ENCODE measurements around the gene TCF12. TPM values are rescaled to one million over a fixed set of nuclear protein-coding genes. Genes with fewer than 3 reads are reported as not detected.
"Not testable (repeated sequence)": the region's sequence is repeated elsewhere in the genome, so short reads cannot be mapped to it uniquely, and the experiment has no call there.

TCF12 gene
- polyA plus RNA-seq, 4 donors: 15.4 to 62.0 (median 18.5) TPM

DNA sequence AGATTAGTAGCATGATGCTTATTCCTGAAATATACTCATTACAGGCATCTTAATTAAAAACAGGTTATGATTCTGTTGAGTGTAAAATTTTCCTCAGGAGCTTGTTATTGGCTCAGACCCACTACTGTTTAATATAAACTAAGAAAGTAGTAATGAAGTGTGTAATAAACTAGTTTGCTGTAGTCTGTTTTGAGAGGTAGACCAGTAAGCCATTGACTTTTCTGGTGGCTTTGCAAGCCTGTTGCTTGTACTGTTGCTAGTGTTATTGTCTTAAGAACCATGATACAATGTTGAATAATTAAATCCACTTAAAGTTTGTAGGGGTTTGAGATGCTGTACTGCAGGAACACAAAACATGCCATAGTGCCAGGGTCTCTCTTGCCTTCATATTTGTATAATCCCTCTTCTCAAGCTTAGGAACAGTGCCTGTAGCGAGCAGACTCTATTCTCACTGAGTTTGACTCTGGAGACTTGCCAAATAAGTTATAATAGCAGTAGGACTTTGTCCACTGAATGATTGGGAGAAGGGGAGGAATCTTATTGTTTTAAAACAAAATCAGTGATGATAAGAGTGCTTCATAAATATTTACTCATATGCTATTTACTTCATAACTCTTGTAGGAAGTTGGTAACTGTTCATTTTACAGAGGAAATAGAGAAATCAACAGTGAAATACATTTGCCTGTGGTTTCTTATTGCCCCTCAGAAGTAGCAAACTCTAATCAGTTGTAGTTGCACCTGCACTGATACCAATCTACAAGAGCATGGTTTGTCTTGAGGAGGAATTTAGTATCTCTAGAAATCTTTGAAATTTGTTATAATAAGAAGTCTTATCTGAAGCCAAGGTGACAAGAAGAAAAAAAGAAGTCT, 13.4 kb downstream of the TCF12 start:
- FAIRE-seq: no peak
- H3K27me3 ChIP-seq (ENCODE audit: control insufficient read depth in 3 of 3, insufficient read depth in 3 of 3, low read length in 3 of 3): no peaks in the 10 kb centered on the region
- peaks cover 9 to 37% (median 19%) of the 10 kb centered on the region in 3 donors for H3K4me1 ChIP-seq (ENCODE audit: control insufficient read depth in 3 of 3, insufficient read depth in 2 of 3, low read depth in 1 of 3, low read length in 2 of 3)
- H3K9me3 ChIP-seq (ENCODE audit: control insufficient read depth in 2 of 2, insufficient read depth in 1 of 2, low read depth in 1 of 2, low read length in 1 of 2): peaks cover 0 to 3% of the 10 kb centered on the region in 2 donors
- peaks cover 0 to 3% (median 3%) of the 10 kb centered on the region in 3 donors for H3K36me3 ChIP-seq (ENCODE audit: control insufficient read depth in 3 of 3, insufficient read depth in 2 of 3, low read depth in 1 of 3, low read length in 3 of 3)
- DNase-seq: peak; percentile 57 to 73
- 16 to 36% (median 29%) methylated on average over 1 of the region's 1 CpG for WGBS, 3 donors
- H3K27ac ChIP-seq (ENCODE audit: low read depth in 1 of 3, low read length in 2 of 3): peak overlapping the region in 1 of 3 donors; percentile 58
- H3K4me3 ChIP-seq (ENCODE audit: low read depth in 1 of 3, low read length in 3 of 3): no peak overlapping the region

DNA sequence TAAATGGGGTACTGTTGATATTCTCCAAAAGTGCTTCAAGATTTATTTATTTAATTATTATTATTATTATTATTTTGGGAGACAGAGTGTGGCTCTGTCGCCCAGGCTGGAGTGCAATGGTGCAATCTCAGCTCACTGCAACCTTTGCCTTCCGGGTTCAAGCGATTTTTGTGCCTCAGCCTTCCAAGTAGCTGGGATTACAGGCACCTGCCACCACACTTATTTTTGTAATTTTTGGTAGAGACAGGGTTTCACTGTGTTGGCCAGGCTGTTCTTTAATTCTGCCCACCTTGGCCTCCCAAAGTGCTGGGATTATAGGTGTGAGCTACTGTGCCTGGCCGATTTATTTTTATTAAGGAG, 14.0 kb downstream of the TCF12 start:
- FAIRE-seq; DNase-seq; H3K4me3 ChIP-seq (ENCODE audit: low read depth in 1 of 3, low read length in 3 of 3); H3K36me3 ChIP-seq (ENCODE audit: control insufficient read depth in 3 of 3, insufficient read depth in 2 of 3, low read depth in 1 of 3, low read length in 3 of 3); H3K27me3 ChIP-seq (ENCODE audit: control insufficient read depth in 3 of 3, insufficient read depth in 3 of 3, low read length in 3 of 3); H3K27ac ChIP-seq (ENCODE audit: low read depth in 1 of 3, low read length in 2 of 3); H3K9me3 ChIP-seq (ENCODE audit: control insufficient read depth in 2 of 2, insufficient read depth in 1 of 2, low read depth in 1 of 2, low read length in 1 of 2): not testable (repeated sequence)
- peaks cover 9 to 37% (median 19%) of the 10 kb centered on the region in 3 donors for H3K4me1 ChIP-seq (ENCODE audit: control insufficient read depth in 3 of 3, insufficient read depth in 2 of 3, low read depth in 1 of 3, low read length in 2 of 3)
- WGBS, 3 donors: 28 to 69% (median 49%) methylated on average over 4 of the region's 4 CpGs

DNA sequence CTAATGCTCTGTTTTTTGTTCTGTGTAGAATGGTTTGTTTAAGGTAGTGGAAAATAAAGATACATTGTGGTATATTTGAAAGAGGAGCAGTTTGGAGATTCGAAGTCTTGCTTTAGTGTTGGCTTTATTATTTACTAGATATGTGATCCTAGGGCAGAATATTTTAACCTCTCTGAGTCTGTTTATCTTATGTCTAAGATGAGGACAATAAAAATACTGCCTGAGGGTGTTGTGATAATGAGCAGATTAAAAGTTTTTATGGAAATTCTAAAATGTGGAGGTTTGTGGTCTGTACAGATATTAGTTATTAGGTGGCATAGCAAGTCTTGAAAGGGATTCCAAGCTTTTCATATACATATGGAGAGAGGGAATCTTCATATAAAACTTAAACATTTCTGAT, 15.0 kb downstream of the TCF12 start:
- Histone ChIP-seq H3K9me3 (ENCODE audit: control insufficient read depth in 2 of 2, insufficient read depth in 1 of 2, low read depth in 1 of 2, low read length in 1 of 2) (peaks cover 0 to 3% of the 10 kb centered on the region in 2 donors), H3K4me3 (ENCODE audit: low read depth in 1 of 3, low read length in 3 of 3) (no peak overlapping the region), H3K36me3 (ENCODE audit: control insufficient read depth in 3 of 3, insufficient read depth in 2 of 3, low read depth in 1 of 3, low read length in 3 of 3) (peaks cover 0 to 3% (median 3%) of the 10 kb centered on the region in 3 donors), H3K27me3 (ENCODE audit: control insufficient read depth in 3 of 3, insufficient read depth in 3 of 3, low read length in 3 of 3) (no peaks in the 10 kb centered on the region), H3K4me1 (ENCODE audit: control insufficient read depth in 3 of 3, insufficient read depth in 2 of 3, low read depth in 1 of 3, low read length in 2 of 3) (peaks cover 9 to 37% (median 19%) of the 10 kb centered on the region in 3 donors), H3K27ac (ENCODE audit: low read depth in 1 of 3, low read length in 2 of 3) (no peak overlapping the region)
- FAIRE-seq: no peak
- DNase-seq: no peak
- WGBS, 3 donors: 17 to 41% (median 32%) methylated on average over 1 of the region's 1 CpG

DNA sequence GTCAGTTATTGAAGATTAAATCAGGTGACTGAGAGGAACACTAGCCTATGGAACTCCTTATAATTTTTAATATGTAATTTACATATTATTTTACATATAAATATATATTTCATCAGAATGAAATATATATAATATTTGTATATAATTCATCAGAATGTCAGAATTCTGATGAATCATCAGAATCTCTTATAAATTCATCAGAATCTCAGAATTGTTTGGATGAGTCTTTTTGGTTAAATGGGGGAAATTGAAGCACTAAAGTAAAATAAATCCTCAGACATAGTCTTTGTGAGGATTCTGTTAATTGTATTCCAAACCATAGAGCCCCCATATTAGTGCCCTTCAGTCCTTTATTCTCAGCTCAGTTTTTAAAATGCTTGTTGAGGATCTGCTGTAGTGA, 15.4 kb downstream of the TCF12 start:
- H3K4me1 ChIP-seq (ENCODE audit: control insufficient read depth in 3 of 3, insufficient read depth in 2 of 3, low read depth in 1 of 3, low read length in 2 of 3): peaks cover 9 to 34% (median 18%) of the 10 kb centered on the region in 3 donors
- peaks cover 0 to 3% of the 10 kb centered on the region in 2 donors for H3K9me3 ChIP-seq (ENCODE audit: control insufficient read depth in 2 of 2, insufficient read depth in 1 of 2, low read depth in 1 of 2, low read length in 1 of 2)
- no peak overlapping the region for H3K4me3 ChIP-seq (ENCODE audit: low read depth in 1 of 3, low read length in 3 of 3)
- no peak for FAIRE-seq
- no peak for DNase-seq
- H3K27me3 ChIP-seq (ENCODE audit: control insufficient read depth in 3 of 3, insufficient read depth in 3 of 3, low read length in 3 of 3): no peaks in the 10 kb centered on the region
- H3K27ac ChIP-seq (ENCODE audit: low read depth in 1 of 3, low read length in 2 of 3): no peak overlapping the region
- H3K36me3 ChIP-seq (ENCODE audit: control insufficient read depth in 3 of 3, insufficient read depth in 2 of 3, low read depth in 1 of 3, low read length in 3 of 3): peaks cover 0 to 3% (median 3%) of the 10 kb centered on the region in 3 donors

DNA sequence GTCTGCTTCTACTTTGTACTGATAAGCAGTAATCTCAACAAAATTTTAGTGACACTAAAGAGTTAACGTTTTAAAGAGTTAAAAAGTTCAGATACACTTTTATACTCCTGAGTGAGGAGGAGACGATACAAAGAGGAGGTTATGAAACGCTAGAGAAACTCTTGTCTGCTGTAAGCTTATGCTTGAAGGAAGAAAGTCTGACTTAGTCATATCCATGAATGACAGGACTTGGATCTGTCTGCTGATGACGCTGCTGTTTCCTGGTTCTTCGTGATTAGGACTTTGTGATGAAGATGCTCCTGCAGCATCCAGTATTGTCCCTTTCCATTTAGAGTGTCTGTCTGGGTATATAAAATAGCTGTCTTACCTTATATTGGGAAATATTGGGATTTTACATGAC, 15.8 kb downstream of the TCF12 start:
- WGBS, 3 donors: 27 to 54% (median 46%) methylated on average over 5 of the region's 5 CpGs
- no peak overlapping the region for H3K27ac ChIP-seq (ENCODE audit: low read depth in 1 of 3, low read length in 2 of 3)
- peaks cover 9 to 30% (median 15%) of the 10 kb centered on the region in 3 donors for H3K4me1 ChIP-seq (ENCODE audit: control insufficient read depth in 3 of 3, insufficient read depth in 2 of 3, low read depth in 1 of 3, low read length in 2 of 3)
- peaks cover 0 to 3% (median 3%) of the 10 kb centered on the region in 3 donors for H3K36me3 ChIP-seq (ENCODE audit: control insufficient read depth in 3 of 3, insufficient read depth in 2 of 3, low read depth in 1 of 3, low read length in 3 of 3)
- FAIRE-seq (no peak), DNase-seq (peak; percentile 24 to 38)
- H3K9me3 ChIP-seq (ENCODE audit: control insufficient read depth in 2 of 2, insufficient read depth in 1 of 2, low read depth in 1 of 2, low read length in 1 of 2): peaks cover 0 to 3% of the 10 kb centered on the region in 2 donors
- no peaks in the 10 kb centered on the region for H3K27me3 ChIP-seq (ENCODE audit: control insufficient read depth in 3 of 3, insufficient read depth in 3 of 3, low read length in 3 of 3)
- H3K4me3 ChIP-seq (ENCODE audit: low read depth in 1 of 3, low read length in 3 of 3): no peak overlapping the region

DNA sequence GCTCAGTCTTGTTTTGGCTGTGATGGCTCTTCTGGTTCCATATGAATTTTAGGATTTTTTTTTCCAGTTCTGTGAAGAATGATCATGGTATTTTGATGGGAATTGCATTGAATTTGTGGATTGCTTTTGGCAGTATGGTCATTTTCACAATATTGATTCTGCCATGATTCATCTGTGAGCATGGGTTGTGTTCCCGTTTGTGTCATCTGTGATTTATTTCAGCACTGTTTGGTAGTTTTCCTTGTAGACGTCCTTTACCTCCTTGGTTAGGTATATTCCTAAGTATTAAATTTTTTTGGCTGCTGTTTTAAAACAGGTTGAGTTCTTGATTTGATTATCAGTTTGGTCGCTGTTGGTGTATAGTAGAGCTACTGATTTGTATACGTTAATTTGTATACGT, 18.5 kb downstream of the TCF12 start:
- no peak for FAIRE-seq
- no peak overlapping the region for H3K4me3 ChIP-seq (ENCODE audit: low read depth in 1 of 3, low read length in 3 of 3)
- H3K9me3 ChIP-seq (ENCODE audit: control insufficient read depth in 2 of 2, insufficient read depth in 1 of 2, low read depth in 1 of 2, low read length in 1 of 2): peaks cover 0 to 3% of the 10 kb centered on the region in 2 donors
- 89 to 95% (median 94%) methylated on average over 5 of the region's 5 CpGs for WGBS, 3 donors
- H3K36me3 ChIP-seq (ENCODE audit: control insufficient read depth in 3 of 3, insufficient read depth in 2 of 3, low read depth in 1 of 3, low read length in 3 of 3): peaks cover 0 to 7% (median 0%) of the 10 kb centered on the region in 3 donors
- no peak overlapping the region for H3K27ac ChIP-seq (ENCODE audit: low read depth in 1 of 3, low read length in 2 of 3)
- no peaks in the 10 kb centered on the region for H3K27me3 ChIP-seq (ENCODE audit: control insufficient read depth in 3 of 3, insufficient read depth in 3 of 3, low read length in 3 of 3)
- DNase-seq: no peak
- peaks cover 0 to 9% (median 6%) of the 10 kb centered on the region in 3 donors for H3K4me1 ChIP-seq (ENCODE audit: control insufficient read depth in 3 of 3, insufficient read depth in 2 of 3, low read depth in 1 of 3, low read length in 2 of 3)

DNA sequence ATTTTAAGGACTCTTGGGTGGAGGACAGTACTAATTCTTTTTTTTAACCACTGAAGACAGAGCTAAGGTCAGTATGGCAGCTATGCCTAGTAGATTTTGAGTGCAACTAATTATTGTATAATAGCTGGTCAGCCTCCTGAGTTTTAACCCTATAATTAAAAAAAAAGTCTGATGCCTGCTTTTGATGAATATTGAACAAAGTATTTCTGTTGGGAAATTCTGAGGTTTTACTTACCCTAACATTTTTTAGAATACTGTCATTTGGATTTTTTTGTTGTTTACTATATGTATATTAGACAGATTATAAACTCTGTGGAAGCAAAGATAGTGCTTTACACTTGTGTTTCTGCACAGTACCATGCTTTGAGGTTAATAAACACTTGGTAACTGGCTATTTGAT, 20.8 kb downstream of the TCF12 start:
- no peak overlapping the region for H3K27ac ChIP-seq (ENCODE audit: low read depth in 1 of 3, low read length in 2 of 3)
- H3K4me1 ChIP-seq (ENCODE audit: control insufficient read depth in 3 of 3, insufficient read depth in 2 of 3, low read depth in 1 of 3, low read length in 2 of 3): no peaks in the 10 kb centered on the region
- no peak overlapping the region for H3K4me3 ChIP-seq (ENCODE audit: low read depth in 1 of 3, low read length in 3 of 3)
- peaks cover 0 to 5% (median 0%) of the 10 kb centered on the region in 3 donors for H3K36me3 ChIP-seq (ENCODE audit: control insufficient read depth in 3 of 3, insufficient read depth in 2 of 3, low read depth in 1 of 3, low read length in 3 of 3)
- FAIRE-seq (no peak), DNase-seq (no peak)
- peaks cover 0 to 3% of the 10 kb centered on the region in 2 donors for H3K9me3 ChIP-seq (ENCODE audit: control insufficient read depth in 2 of 2, insufficient read depth in 1 of 2, low read depth in 1 of 2, low read length in 1 of 2)
- no peaks in the 10 kb centered on the region for H3K27me3 ChIP-seq (ENCODE audit: control insufficient read depth in 3 of 3, insufficient read depth in 3 of 3, low read length in 3 of 3)

DNA sequence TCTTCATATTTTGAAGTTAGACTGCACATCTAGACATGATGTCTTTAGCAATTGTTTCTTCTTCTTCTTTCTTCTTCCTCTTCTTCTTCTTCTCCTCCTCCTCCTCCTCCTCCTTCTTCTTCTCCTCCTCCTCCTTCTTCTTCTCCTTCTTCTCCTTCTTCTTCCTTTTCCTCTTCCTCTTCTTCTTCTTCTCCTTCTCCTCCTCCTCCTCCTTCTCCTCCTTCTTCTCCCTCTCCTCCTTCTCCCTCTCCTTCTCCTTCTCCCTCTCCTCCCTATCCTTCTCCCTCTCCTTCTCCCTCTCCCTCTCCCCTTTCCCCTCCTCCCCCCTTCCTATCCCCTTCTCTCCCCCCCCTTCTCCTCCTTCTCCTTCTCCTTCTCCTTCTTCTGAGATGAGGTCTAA, 21.9 kb downstream of the TCF12 start:
- no peak overlapping the region for H3K4me3 ChIP-seq (ENCODE audit: low read depth in 1 of 3, low read length in 3 of 3)
- H3K4me1 ChIP-seq (ENCODE audit: control insufficient read depth in 3 of 3, insufficient read depth in 2 of 3, low read depth in 1 of 3, low read length in 2 of 3): no peaks in the 10 kb centered on the region
- DNase-seq (no peak), FAIRE-seq (no peak)
- H3K27ac ChIP-seq (ENCODE audit: low read depth in 1 of 3, low read length in 2 of 3): no peak overlapping the region
- H3K36me3 ChIP-seq (ENCODE audit: control insufficient read depth in 3 of 3, insufficient read depth in 2 of 3, low read depth in 1 of 3, low read length in 3 of 3): peaks cover 0 to 5% (median 0%) of the 10 kb centered on the region in 3 donors
- no peaks in the 10 kb centered on the region for H3K27me3 ChIP-seq (ENCODE audit: control insufficient read depth in 3 of 3, insufficient read depth in 3 of 3, low read length in 3 of 3)
- no peaks in the 10 kb centered on the region for H3K9me3 ChIP-seq (ENCODE audit: control insufficient read depth in 2 of 2, insufficient read depth in 1 of 2, low read depth in 1 of 2, low read length in 1 of 2)

DNA sequence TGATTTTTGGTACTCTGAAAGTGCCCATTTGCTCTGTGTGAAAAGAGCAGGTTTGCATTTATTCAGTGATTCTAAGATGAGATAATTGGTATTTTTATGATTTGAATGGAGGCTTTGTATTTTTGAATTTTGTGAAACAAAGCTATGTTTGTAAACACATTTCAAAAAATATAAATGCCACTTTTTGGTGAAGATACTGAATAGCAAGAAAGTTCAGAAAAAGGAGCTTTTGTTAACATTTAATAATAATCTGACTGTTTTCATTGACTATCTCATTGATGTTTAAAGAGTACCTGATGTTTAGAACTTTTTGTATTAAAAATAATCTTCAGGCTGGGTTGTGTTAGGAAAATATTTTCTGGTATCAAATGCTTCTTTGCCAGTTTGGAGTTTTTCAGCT, 23.7 kb downstream of the TCF12 start:
- DNase-seq (no peak), FAIRE-seq (no peak)
- Histone ChIP-seq H3K36me3 (ENCODE audit: control insufficient read depth in 3 of 3, insufficient read depth in 2 of 3, low read depth in 1 of 3, low read length in 3 of 3) (peaks cover 0 to 5% (median 0%) of the 10 kb centered on the region in 3 donors), H3K4me3 (ENCODE audit: low read depth in 1 of 3, low read length in 3 of 3) (no peak overlapping the region), H3K27me3 (ENCODE audit: control insufficient read depth in 3 of 3, insufficient read depth in 3 of 3, low read length in 3 of 3) (no peaks in the 10 kb centered on the region), H3K27ac (ENCODE audit: low read depth in 1 of 3, low read length in 2 of 3) (no peak overlapping the region), H3K9me3 (ENCODE audit: control insufficient read depth in 2 of 2, insufficient read depth in 1 of 2, low read depth in 1 of 2, low read length in 1 of 2) (peaks cover 0 to 2% of the 10 kb centered on the region in 2 donors), H3K4me1 (ENCODE audit: control insufficient read depth in 3 of 3, insufficient read depth in 2 of 3, low read depth in 1 of 3, low read length in 2 of 3) (no peaks in the 10 kb centered on the region)

Measured in small intestine (tissue), 7 donors.